GM12878 (cell line): ENCODE measurements around the gene FGF11. TPM values are rescaled to one million over a fixed set of nuclear protein-coding genes. Genes with fewer than 3 reads are reported as not detected.

ENCODE experiments used
- ATAC-seq: fragments of 200-7000 bp; cut with Tn5 transposase; 3 replicates; pipeline ENCODE4 v1.9.1; 2020; ENCODE audit warnings: mild to moderate bottlenecking, moderate library complexity
- BruUV-seq: library from RNA; stranded (reverse); fragments of 400-500 nt; replicated peaks from 2 replicates; lab custom pipeline; 2021; lab: Mats Ljungman, UMichigan
- CTCF ChIA-PET: fragments of 300-600 bp; sonication (Branson Sonifier 250); formaldehyde crosslinking; extraction: SDS; loops from one replicate; lab custom pipeline; 2021; ENCODE audit warnings: inconsistent platforms; lab: Yijun Ruan, JAX
- POLR2A ChIA-PET: fragments of 350-600 bp; formaldehyde crosslinking; extraction: SDS; loops from one replicate; lab custom pipeline; 2021; ENCODE audit warnings: inconsistent platforms; lab: Charles Lee
- RAD21 ChIA-PET: fragments of 300-600 bp; sonication (Branson Sonifier 250); formaldehyde crosslinking; loops from one replicate; lab custom pipeline; 2023; ENCODE audit warnings: antibody characterized with exemption; ENCODE audit not compliant: unreplicated experiment; lab: Charles Lee
- SMC1A ChIA-PET: fragments of 300-600 bp; sonication (Branson Sonifier 250); formaldehyde crosslinking; loops from one replicate; lab custom pipeline; 2023; ENCODE audit not compliant: unreplicated experiment, uncharacterized antibody; lab: Charles Lee
- DNase-seq: peaks from one replicate; pipeline ENCODE4 v3.0.0-alpha.2; 2011; ENCODE audit warnings: low read depth, low spot score
- FAIRE-seq: peaks from 3 replicates; lab custom pipeline; 2011; peaks lifted over from hg19 to GRCh38; lab: Jason Lieb, UNC
- H2AFZ ChIP-seq: 2 replicates; pipeline ENCODE4 v1.6.0; 2011; ENCODE audit warnings: low read depth, low read length, control low read depth; ENCODE audit not compliant: control insufficient read depth
- H3K27ac ChIP-seq: 2 replicates; pipeline ENCODE4 v1.5.1; 2011; ENCODE audit warnings: control low read depth; ENCODE audit not compliant: control insufficient read depth, insufficient read depth
- H3K27me3 ChIP-seq, 2 experiments: replicated peaks in 1 of 2; 2 replicates each; pipeline versions ENCODE4 v1.6.0 to v1.6.1; 2011; ENCODE audit warnings: low read length in 1 of 2; ENCODE audit not compliant: control insufficient read depth in 2 of 2, insufficient read depth in 2 of 2
- H3K36me3 ChIP-seq, 2 experiments: 2 replicates each; pipeline ENCODE4 v1.5.1; 2011; ENCODE audit warnings: low read length in 1 of 2; ENCODE audit not compliant: control insufficient read depth in 2 of 2, insufficient read depth in 2 of 2
- H3K4me1 ChIP-seq: 2 replicates; pipeline ENCODE4 v1.6.1; 2011; ENCODE audit warnings: mild to moderate bottlenecking, low read length, moderate library complexity, mixed read lengths; ENCODE audit not compliant: control insufficient read depth, insufficient read depth
- H3K4me2 ChIP-seq: 2 replicates; pipeline ENCODE4 v1.6.0; 2011; ENCODE audit warnings: control low read depth; ENCODE audit not compliant: control insufficient read depth, insufficient read depth
- H3K4me3 ChIP-seq: fragments of 200-600 bp; sonication (generic); 2 replicates; pipeline ENCODE4 v1.5.1; 2016
- H3K79me2 ChIP-seq: 2 replicates; pipeline ENCODE4 v1.6.0; 2011; ENCODE audit warnings: low read length; ENCODE audit not compliant: control insufficient read depth, insufficient read depth
- H3K9ac ChIP-seq: 2 replicates; pipeline ENCODE4 v1.8.0; 2011; ENCODE audit warnings: low read length, control low read depth, mixed read lengths; ENCODE audit not compliant: control insufficient read depth, insufficient read depth
- H3K9me3 ChIP-seq: replicated peaks from 3 replicates; pipeline ENCODE4 v1.5.1; 2011; ENCODE audit warnings: mild to moderate bottlenecking, low read length; ENCODE audit not compliant: control insufficient read depth, insufficient read depth
- H4K20me1 ChIP-seq: 2 replicates; pipeline ENCODE4 v1.6.0; 2011; ENCODE audit not compliant: control insufficient read depth, insufficient read depth
- BCL11A ChIP-seq: IDR thresholded peaks from 2 replicates; pipeline ENCODE4 v1.6.1; 2011; ENCODE audit warnings: low read depth, low read length
- ELK1 ChIP-seq: IDR thresholded peaks from 2 replicates; pipeline ENCODE4 v1.6.1; 2012; ENCODE audit warnings: low read depth, low read length, improper control_type of control experiment
- MAX ChIP-seq: IDR thresholded peaks from 2 replicates; pipeline ENCODE4 v1.6.1; 2012; ENCODE audit warnings: low read depth, low read length, improper control_type of control experiment
- SKIL ChIP-seq: fragments of 450-650 bp; IDR thresholded peaks from 2 replicates; pipeline ENCODE4 v1.6.1; 2017; ENCODE audit warnings: mild to moderate bottlenecking, low read depth, inconsistent platforms; ENCODE audit not compliant: poor library complexity, severe bottlenecking
- SUZ12 ChIP-seq: fragments of 200-600 bp; sonication (generic); IDR thresholded peaks from one replicate; pipeline ENCODE4 v1.6.1; 2018; ENCODE audit warnings: antibody characterized with exemption, mild to moderate bottlenecking; ENCODE audit not compliant: unreplicated experiment
- TCF7 ChIP-seq: IDR thresholded peaks from 2 replicates; pipeline ENCODE4 v1.6.1; 2014; ENCODE audit warnings: antibody characterized with exemption, borderline replicate concordance
- ZBTB4 ChIP-seq: fragments of 450-650 bp; formaldehyde crosslinking; IDR thresholded peaks from 2 replicates; pipeline ENCODE4 v1.4.0; 2022; ENCODE audit warnings: mild to moderate bottlenecking, moderate library complexity
- ZBTB40 ChIP-seq: fragments of 450-650 bp; IDR thresholded peaks from 2 replicates; pipeline ENCODE4 v1.6.1; 2016; ENCODE audit warnings: mild to moderate bottlenecking, moderate library complexity, borderline replicate concordance
- ZNF24 ChIP-seq: fragments of 450-650 bp; IDR thresholded peaks from 2 replicates; pipeline ENCODE4 v1.6.1; 2017; ENCODE audit warnings: antibody characterized with exemption, mild to moderate bottlenecking
- WGBS: methylation state at CpG from one replicate; pipeline ENCODE4 v1.1.6; 2016; ENCODE audit warnings: low lambda C conversion rate; ENCODE audit not compliant: insufficient replicate concordance, insufficient coverage; ENCODE audit errors: missing lambda C conversion rate; 5-methylcytosine and 5-hydroxymethylcytosine counted together
- in situ Hi-C: fragments of 300-500 bp; cut with MboI; formaldehyde crosslinking; loops from 9 replicates; pipeline ENCODE4 v1.14.3; 2018; ENCODE audit warnings: mixed read lengths
- intact Hi-C: fragments of 100-400 bp; cut with micrococcal nuclease; formaldehyde crosslinking; loops from one replicate; pipeline ENCODE4 v1.14.2; 2022; ENCODE audit not compliant: unreplicated experiment
- polyA plus RNA-seq, 11 experiments: library from polyadenylated mRNA; depleted of rRNA in 4 of 11; unstranded in 6 of 11; stranded (reverse) in 5 of 11; fragments of >200 nt; fragmentation: Nextera tagmentation in 4 of 11; fragmentation: Illumina TruSeq in 1 of 11; extraction: Ambion mirVana in 4 of 11; extraction: Trizol in 1 of 11; gene quantifications; 1 replicate in 1 of 11; 2 replicates in 10 of 11; pipeline versions ENCODE4 v1.2.1 to v1.2.3, GENCODE V29; 2011 to 2016; ENCODE audit warnings: inconsistent platforms in 2 of 11, missing spikeins in 2 of 11, low read depth in 1 of 11
- total RNA-seq, 4 experiments: library from RNA; depleted of rRNA in 3 of 4; stranded (reverse); fragments of >200 nt in 3 of 4; fragmentation: Illumina TruSeq in 1 of 4; extraction: Trizol in 1 of 4; gene quantifications; 2 replicates each; pipeline versions ENCODE4 v1.2.1 to v1.2.3, GENCODE V29; 2013 to 2021

Gene FGF11
- total and polyA plus RNA-seq, 10 of the 15 experiments (the other 5 are each of a cell fraction or from before 2014, with no cell fraction given): 0.69 to 21.1 (median 2.6) TPM

GRCh38 chr17:7408252-7408727 lies 31.0 kb upstream of the FGF11 start (continued):
- TF ChIP-seq SKIL: no peak
- no peak for TF ChIP-seq ZNF24
- no peak for TF ChIP-seq ZBTB4 (CRISPR knock-in tag)
- TF ChIP-seq MAX: no peak

GRCh38 chr17:7408863-7409262 lies 30.4 kb upstream of the FGF11 start:
- CTCF ChIA-PET: no interaction called here
- Histone ChIP-seq H3K9me3 (no peaks in the 10 kb centered on the region), H3K36me3 (no peaks in the 10 kb centered on the region), H3K27me3 (peaks cover 0 to 6% of the 10 kb centered on the region in 2 experiments; a peak in 3 of 4 replicates), H3K27ac (no peak overlapping the region), H3K4me2 (no peak overlapping the region), H3K4me1 (no peaks in the 10 kb centered on the region), H3K9ac (no peak overlapping the region), H3K4me3 (no peak overlapping the region), H3K79me2 (no peaks in the 10 kb centered on the region), H4K20me1 (no peaks in the 10 kb centered on the region), H2AFZ (no peak overlapping the region)
- DNase-seq (no peak), ATAC-seq (no peak), FAIRE-seq (no peak)
- WGBS: 69% methylated on average over 6 of the region's 6 CpGs
- RAD21 ChIA-PET: no interaction called here
- POLR2A ChIA-PET: interaction anchor here (1.4 kb wide), 1 partner anchor 10 kb away, joined by 3 read pairs; no protein-coding TSS in a partner anchor
- BruUV-seq: no TSS peak
- intact Hi-C loops: no loop called here
- SMC1A ChIA-PET: interaction anchor here (0.6 kb wide), 1 partner anchor 112 kb away, joined by 3 read pairs; no protein-coding TSS in a partner anchor
- in situ Hi-C loops: no loop called here
- TF ChIP-seq ZBTB40: no peak
- no peak for TF ChIP-seq BCL11A
- no peak for TF ChIP-seq SUZ12
- no peak for TF ChIP-seq ELK1
- no peak for TF ChIP-seq TCF7
